Smooth muscle cell (in vitro differentiated cells): ENCODE results near the gene PSME1. TPM values are rescaled to one million over a fixed set of nuclear protein-coding genes. Genes with fewer than 3 reads are reported as not detected.

Experiments
- DNase-seq: peaks from one replicate; lab custom pipeline; 2025; ENCODE audit not compliant: unreplicated experiment; lab: John Stamatoyannopoulos, UW
- H2AFZ ChIP-seq: fragments of 200-600 bp; sonication (generic); 2 replicates; pipeline ENCODE4 v1.6.0; 2016; ENCODE audit warnings: antibody characterized with exemption, low read depth, mild to moderate bottlenecking
- H3F3A ChIP-seq: fragments of 200-600 bp; sonication (generic); 2 replicates; pipeline ENCODE4 v1.6.0; 2017; ENCODE audit warnings: antibody characterized with exemption, low read depth
- H3K27ac ChIP-seq: fragments of 200-600 bp; sonication (generic); 2 replicates; pipeline ENCODE4 v1.5.1; 2016; ENCODE audit warnings: low read depth, mild to moderate bottlenecking
- H3K27me3 ChIP-seq: fragments of 200-600 bp; sonication (generic); 2 replicates; pipeline ENCODE4 v1.6.1; 2016; ENCODE audit warnings: low read depth, mild to moderate bottlenecking
- H3K36me3 ChIP-seq: fragments of 200-600 bp; sonication (generic); 2 replicates; pipeline ENCODE4 v1.5.1; 2016; ENCODE audit warnings: low read depth
- H3K4me1 ChIP-seq: fragments of 200-600 bp; sonication (generic); 2 replicates; pipeline ENCODE4 v1.5.1; 2016; ENCODE audit warnings: low read depth
- H3K4me2 ChIP-seq: fragments of 200-600 bp; sonication (generic); 2 replicates; pipeline ENCODE4 v1.6.0; 2016; ENCODE audit warnings: mild to moderate bottlenecking
- H3K4me3 ChIP-seq: fragments of 200-600 bp; sonication (generic); 2 replicates; pipeline ENCODE4 v1.5.1; 2016; ENCODE audit warnings: mild to moderate bottlenecking
- H3K79me2 ChIP-seq: fragments of 200-600 bp; sonication (generic); 2 replicates; pipeline ENCODE4 v1.6.0; 2016; ENCODE audit warnings: low read depth, mild to moderate bottlenecking
- H3K9ac ChIP-seq: fragments of 200-600 bp; sonication (generic); 2 replicates; pipeline ENCODE4 v1.6.0; 2016; ENCODE audit warnings: low read depth
- H3K9me3 ChIP-seq: fragments of 200-600 bp; sonication (generic); replicated peaks from 2 replicates; pipeline ENCODE4 v1.5.1; 2016; ENCODE audit warnings: low read depth
- H4K20me1 ChIP-seq: fragments of 200-600 bp; sonication (generic); 2 replicates; pipeline ENCODE4 v1.6.0; 2016; ENCODE audit warnings: low read depth
- CTCF ChIP-seq: fragments of 200-600 bp; sonication (generic); IDR thresholded peaks from 2 replicates; pipeline ENCODE4 v1.5.1; 2017; ENCODE audit warnings: borderline replicate concordance, mild to moderate bottlenecking, antibody characterized with exemption; ENCODE audit not compliant: insufficient read depth, poor library complexity, severe bottlenecking
- WGBS: methylation state at CpG from one replicate; pipeline ENCODE4 v1.1.7; 2016; ENCODE audit warnings: low lambda C conversion rate; 5-methylcytosine and 5-hydroxymethylcytosine counted together
- polyA plus RNA-seq: library from polyadenylated mRNA; unstranded; fragments of >200 nt; fragmentation: Nextera tagmentation; extraction: Ambion mirVana; gene quantifications from 2 replicates; pipeline ENCODE4 v1.2.1, GENCODE V29; 2016
- total RNA-seq: library from RNA; depleted of rRNA; stranded (reverse); fragments of >200 nt; gene quantifications from 2 replicates; pipeline ENCODE4 v1.2.3, GENCODE V29; 2014

PSME1 gene
- total and polyA plus RNA-seq, 2 experiments from 2014 or later = 41.4 to 94.1 TPM

GRCh38 chr14:24145219-24145618 is 9.2 kb downstream of the PSME1 start:
- no peaks in the 10 kb centered on the region for H3K27me3 ChIP-seq
- no peak overlapping the region for H2AFZ ChIP-seq
- 98% methylated on average over 2 of the region's 2 CpGs for WGBS
- TF ChIP-seq CTCF = no peak
- H4K20me1 ChIP-seq = peaks cover 9% of the 10 kb centered on the region
- H3K4me3 ChIP-seq = peak overlapping the region; percentile 86
- H3K9ac ChIP-seq = no peak overlapping the region
- H3K79me2 ChIP-seq = peaks cover 30% of the 10 kb centered on the region
- DNase-seq = no peak
- no peaks in the 10 kb centered on the region for H3K9me3 ChIP-seq
- H3F3A ChIP-seq = peaks cover 16% of the 10 kb centered on the region
- H3K27ac ChIP-seq = peak overlapping the region; percentile 93
- no peaks in the 10 kb centered on the region for H3K36me3 ChIP-seq
- peaks cover 15% of the 10 kb centered on the region for H3K4me1 ChIP-seq
- no peak overlapping the region for H3K4me2 ChIP-seq

GRCh38 chr14:24145690-24146452 is 9.9 kb downstream of the PSME1 start:
- H3K9ac ChIP-seq = peak overlapping the region; percentile 82
- TF ChIP-seq CTCF = no peak
- 41% methylated on average over 9 of the region's 9 CpGs for WGBS
- H3F3A ChIP-seq = peaks cover 16% of the 10 kb centered on the region
- peaks cover 15% of the 10 kb centered on the region for H3K4me1 ChIP-seq
- no peaks in the 10 kb centered on the region for H3K36me3 ChIP-seq
- peak overlapping the region; percentile 93 for H3K27ac ChIP-seq
- H3K79me2 ChIP-seq = peaks cover 24% of the 10 kb centered on the region
- no peaks in the 10 kb centered on the region for H3K27me3 ChIP-seq
- peaks cover 9% of the 10 kb centered on the region for H4K20me1 ChIP-seq
- peak overlapping the region; percentile 88 for H3K4me2 ChIP-seq
- no peaks in the 10 kb centered on the region for H3K9me3 ChIP-seq
- DNase-seq = no peak
- H2AFZ ChIP-seq = peak overlapping the region; percentile 22
- H3K4me3 ChIP-seq = peak overlapping the region; percentile 86

DNA sequence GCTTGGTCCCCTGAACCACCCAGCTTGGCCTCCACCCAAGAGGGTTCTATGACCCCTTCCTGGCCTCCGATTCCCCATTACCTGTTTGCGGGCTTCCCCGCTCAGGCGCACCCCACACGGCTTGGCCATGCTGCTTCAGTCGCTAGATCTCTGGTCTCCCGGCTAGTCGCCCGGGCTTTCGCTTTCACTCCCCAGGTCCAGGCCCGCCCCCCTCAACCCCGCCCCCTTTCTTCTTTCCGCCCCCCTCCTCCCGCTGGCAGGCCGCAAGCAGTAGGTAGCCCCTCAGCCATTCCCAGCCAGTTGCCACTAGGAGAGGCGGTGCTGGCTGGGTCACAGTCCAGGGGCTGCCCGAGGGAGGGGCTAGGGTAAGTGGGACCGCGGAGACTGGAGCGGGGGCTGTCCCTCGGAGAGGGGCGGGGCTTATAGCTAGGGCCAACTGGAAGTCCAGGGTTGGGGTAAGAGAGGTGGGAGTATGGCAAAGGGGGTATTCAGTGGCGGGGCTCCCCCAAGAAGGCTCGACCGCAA is 10.5 kb downstream of the PSME1 start, which contains the start of gene PSME2:
Gene PSME2 (minus strand): TSS at position 158 of the 525 bp plus-strand sequence. CDS start 29 bp downstream, at position 129.
- DNase-seq = peak; percentile 93
- Histone ChIP-seq H3K9ac (peak within 1 kb of the TSS; percentile 82), H3K36me3 (no peaks in the 10 kb centered on the region), H3F3A (peaks cover 16% of the 10 kb centered on the region), H4K20me1 (peaks cover 9% of the 10 kb centered on the region), H3K27me3 (no peaks in the 10 kb centered on the region), H3K4me2 (peak within 1 kb of the TSS; percentile 88), H2AFZ (peak within 1 kb of the TSS; percentile 85), H3K9me3 (no peaks in the 10 kb centered on the region), H3K79me2 (peaks cover 24% of the 10 kb centered on the region), H3K4me3 (peak within 1 kb of the TSS; percentile 86), H3K4me1 (peaks cover 15% of the 10 kb centered on the region), H3K27ac (peak within 1 kb of the TSS; percentile 93)
- TF ChIP-seq CTCF = no peak
- WGBS = 0% methylated on average over 13 of the region's 25 CpGs
